Inflammatory macrophage treated with lipopolysaccharide for 4 hours (primary cell): ENCODE data around the gene PRDM11.
A peak's percentile ranks its signal among the peaks of the same experiment; 100 is the strongest.
"Not testable (repeated sequence)": the region's sequence is repeated elsewhere in the genome, so short reads cannot be mapped to it uniquely, and the experiment has no call there.

Experiments
- DNase-seq: peaks from one replicate; pipeline ENCODE4 v3.0.0-alpha.2; 2020

The PRDM11 gene

GRCh38 chr11:45239733-45240132 lies 93.3 kb downstream of the PRDM11 start:
- DNase-seq: no peak

- no peak for DNase-seq
Observed at GRCh38 chr11:45243967-45244366, 97.5 kb downstream of the PRDM11 start.

- no peak for DNase-seq
Observed at GRCh38 chr11:45245218-45246045, 99.0 kb downstream of the PRDM11 start.

GRCh38 chr11:45246241-45246640 lies 99.8 kb downstream of the PRDM11 start:
- DNase-seq: no peak

- no peak for DNase-seq
Observed at GRCh38 chr11:45247433-45247832, 101.0 kb downstream of the PRDM11 start.

GRCh38 chr11:45248501-45249011 lies 102.1 kb downstream of the PRDM11 start:
- no peak for DNase-seq

- not testable (repeated sequence) for DNase-seq
Observed at GRCh38 chr11:45249372-45249771, 102.9 kb downstream of the PRDM11 start.

GRCh38 chr11:45250035-45250718 lies 103.7 kb downstream of the PRDM11 start:
- no peak for DNase-seq

GRCh38 chr11:45252134-45252856 lies 105.9 kb downstream of the PRDM11 start:
- DNase-seq: peak; percentile 8

GRCh38 chr11:45252877-45253276 lies 106.4 kb downstream of the PRDM11 start:
- DNase-seq: no peak

GRCh38 chr11:45253640-45254039 lies 107.2 kb downstream of the PRDM11 start:
- no peak for DNase-seq

GRCh38 chr11:45254070-45254469 lies 107.6 kb downstream of the PRDM11 start:
- DNase-seq: no peak

GRCh38 chr11:45258982-45259530 lies 112.6 kb downstream of the PRDM11 start:
- no peak for DNase-seq

- no peak for DNase-seq
Observed at GRCh38 chr11:45259592-45259991, 113.2 kb downstream of the PRDM11 start.

GRCh38 chr11:45260071-45260470 lies 113.6 kb downstream of the PRDM11 start:
- DNase-seq: no peak

- DNase-seq: no peak
Observed at GRCh38 chr11:45262900-45263299, 116.5 kb downstream of the PRDM11 start.

- no peak for DNase-seq
Observed at GRCh38 chr11:45263773-45264172, 117.3 kb downstream of the PRDM11 start.

GRCh38 chr11:45264839-45265515 lies 118.5 kb downstream of the PRDM11 start:
- DNase-seq: no peak

- no peak for DNase-seq
Observed at GRCh38 chr11:45265969-45266675, 119.7 kb downstream of the PRDM11 start.

- no peak for DNase-seq
Observed at GRCh38 chr11:45266676-45267020, 120.2 kb downstream of the PRDM11 start.

- DNase-seq: no peak
Observed at GRCh38 chr11:45267052-45267451, 120.6 kb downstream of the PRDM11 start.
